ENCODE data around the gene JPT2. TPM values are rescaled to one million over a fixed set of nuclear protein-coding genes. Genes with fewer than 3 reads are reported as not detected.

JPT2 gene
- total RNA-seq, 1 donor from 2014 or later: 180 TPM

GRCh38 chr16:1727651-1728624 is 49.9 kb downstream of the JPT2 start:
- no peak overlapping the region for H3K27ac Mint-ChIP-seq (ENCODE audit: unreplicated experiment)
- DNase-seq (ENCODE audit: low spot score): no peak
- peak overlapping the region; percentile 61 for H3K4me3 Mint-ChIP-seq (ENCODE audit: unreplicated experiment)
- H3K4me1 Mint-ChIP-seq (ENCODE audit: unreplicated experiment): peaks cover 5% of the 10 kb centered on the region
- peaks cover 1% of the 10 kb centered on the region for H3K27me3 Mint-ChIP-seq (ENCODE audit: unreplicated experiment)
- no peaks in the 10 kb centered on the region for H3K9me3 Mint-ChIP-seq (ENCODE audit: unreplicated experiment)
- no peak for TF ChIP-seq CTCF (IDR thresholded peaks at IDR 0.05; ENCODE audit: unreplicated experiment)
- peaks cover 32% of the 10 kb centered on the region for H3K36me3 Mint-ChIP-seq (ENCODE audit: low read depth, unreplicated experiment)

- H3K27me3 Mint-ChIP-seq (ENCODE audit: unreplicated experiment): peaks cover 1% of the 10 kb centered on the region
These were observed 50.9 kb downstream of the JPT2 start for GRCh38 chr16:1729026-1729425.

GRCh38 chr16:1729445-1729844 is 51.4 kb downstream of the JPT2 start:
- Mint-ChIP-seq H3K36me3 (ENCODE audit: low read depth, unreplicated experiment) (peaks cover 34% of the 10 kb centered on the region), H3K27me3 (ENCODE audit: unreplicated experiment) (peaks cover 4% of the 10 kb centered on the region), H3K9me3 (ENCODE audit: unreplicated experiment) (no peaks in the 10 kb centered on the region), H3K27ac (ENCODE audit: unreplicated experiment) (no peak overlapping the region), H3K4me3 (ENCODE audit: unreplicated experiment) (no peak overlapping the region), H3K4me1 (ENCODE audit: unreplicated experiment) (peaks cover 5% of the 10 kb centered on the region)
- DNase-seq (ENCODE audit: low spot score): no peak
- TF ChIP-seq CTCF (IDR thresholded peaks at IDR 0.05; ENCODE audit: unreplicated experiment): no peak

More at GRCh38 chr16:1729026-1729425, 50.9 kb downstream of the JPT2 start:
- Mint-ChIP-seq H3K4me1 (ENCODE audit: unreplicated experiment) (peaks cover 5% of the 10 kb centered on the region), H3K9me3 (ENCODE audit: unreplicated experiment) (no peaks in the 10 kb centered on the region), H3K36me3 (ENCODE audit: low read depth, unreplicated experiment) (peaks cover 34% of the 10 kb centered on the region), H3K4me3 (ENCODE audit: unreplicated experiment) (no peak overlapping the region), H3K27ac (ENCODE audit: unreplicated experiment) (no peak overlapping the region)
- TF ChIP-seq CTCF (IDR thresholded peaks at IDR 0.05; ENCODE audit: unreplicated experiment): no peak
- DNase-seq (ENCODE audit: low spot score): no peak

- peaks cover 5% of the 10 kb centered on the region for H3K4me1 Mint-ChIP-seq (ENCODE audit: unreplicated experiment)
- H3K4me3 Mint-ChIP-seq (ENCODE audit: unreplicated experiment): no peak overlapping the region
- peaks cover 33% of the 10 kb centered on the region for H3K36me3 Mint-ChIP-seq (ENCODE audit: low read depth, unreplicated experiment)
These were observed 53.0 kb downstream of the JPT2 start for GRCh38 chr16:1731073-1731472.

More at GRCh38 chr16:1731073-1731472, 53.0 kb downstream of the JPT2 start:
- no peak for TF ChIP-seq CTCF (IDR thresholded peaks at IDR 0.05; ENCODE audit: unreplicated experiment)
- no peaks in the 10 kb centered on the region for H3K9me3 Mint-ChIP-seq (ENCODE audit: unreplicated experiment)
- no peak for DNase-seq (ENCODE audit: low spot score)
- H3K27ac Mint-ChIP-seq (ENCODE audit: unreplicated experiment): peak overlapping the region; percentile 52
- H3K27me3 Mint-ChIP-seq (ENCODE audit: unreplicated experiment): peaks cover 7% of the 10 kb centered on the region
